GM23338 (cell line): ENCODE results near the gene SULT2A1. TPM values are rescaled to one million over a fixed set of nuclear protein-coding genes. Genes with fewer than 3 reads are reported as not detected.

Experiments
- ATAC-seq: fragments of 200-7000 bp; cut with Tn5 transposase; 3 replicates; pipeline ENCODE4 v1.9.1; 2020
- DNase-seq: peaks from one replicate; pipeline ENCODE4 v3.0.0-alpha.2; 2015; ENCODE audit warnings: low spot score
- H2AFZ ChIP-seq: fragments of 200-600 bp; sonication (generic); 2 replicates; pipeline ENCODE4 v1.8.0; 2016; ENCODE audit warnings: antibody characterized with exemption, mild to moderate bottlenecking, moderate library complexity
- H3F3A ChIP-seq: fragments of 200-600 bp; sonication (generic); replicated peaks from 2 replicates; pipeline ENCODE4 v1.8.0; 2017; ENCODE audit warnings: antibody characterized with exemption, mixed run types, low read depth
- H3K27ac ChIP-seq: fragments of 200-600 bp; sonication (generic); 2 replicates; pipeline ENCODE4 v1.6.1; 2016; ENCODE audit warnings: low read depth
- H3K27me3 ChIP-seq: fragments of 200-600 bp; sonication (generic); 2 replicates; pipeline ENCODE4 v1.8.0; 2016; ENCODE audit warnings: mild to moderate bottlenecking, mixed run types, moderate library complexity; ENCODE audit not compliant: insufficient read depth
- H3K36me3 ChIP-seq: fragments of 200-600 bp; sonication (generic); 2 replicates; pipeline ENCODE4 v1.8.0; 2016; ENCODE audit warnings: mild to moderate bottlenecking; ENCODE audit not compliant: insufficient read depth
- H3K4me1 ChIP-seq: fragments of 200-600 bp; sonication (generic); 2 replicates; pipeline ENCODE4 v1.8.0; 2016; ENCODE audit warnings: mild to moderate bottlenecking, moderate library complexity; ENCODE audit not compliant: insufficient read depth
- H3K4me2 ChIP-seq: fragments of 200-600 bp; sonication (generic); 2 replicates; pipeline ENCODE4 v1.7.1; 2017; ENCODE audit warnings: mixed run types
- H3K4me3 ChIP-seq: fragments of 200-600 bp; sonication (generic); 2 replicates; pipeline ENCODE4 v1.6.1; 2016; ENCODE audit warnings: mixed run types
- H3K79me2 ChIP-seq: fragments of 200-600 bp; sonication (generic); replicated peaks from 2 replicates; pipeline ENCODE4 v1.8.0; 2017; ENCODE audit warnings: mild to moderate bottlenecking; ENCODE audit not compliant: insufficient read depth
- H3K9me2 ChIP-seq: fragments of 200-600 bp; sonication (generic); 2 replicates; pipeline ENCODE4 v1.8.0; 2017; ENCODE audit not compliant: insufficient read depth
- H4K20me1 ChIP-seq: fragments of 200-600 bp; sonication (generic); replicated peaks from 2 replicates; pipeline ENCODE4 v1.8.0; 2017; ENCODE audit warnings: mild to moderate bottlenecking; ENCODE audit not compliant: insufficient read depth
- H3K27ac Mint-ChIP-seq: 2 replicates; pipeline ENCODE4 v1.8.0; 2020; ENCODE audit warnings: inconsistent platforms, mild to moderate bottlenecking, moderate library complexity, mixed read lengths
- H3K27me3 Mint-ChIP-seq: 3 replicates; pipeline ENCODE4 v1.8.0; 2022; ENCODE audit warnings: low read depth, mild to moderate bottlenecking, moderate library complexity, mixed read lengths, inconsistent platforms; ENCODE audit not compliant: insufficient read depth, poor library complexity
- H3K36me3 Mint-ChIP-seq: 3 replicates; pipeline ENCODE4 v1.8.0; 2021; ENCODE audit warnings: low read depth, mild to moderate bottlenecking, inconsistent platforms, moderate library complexity, mixed read lengths
- H3K4me1 Mint-ChIP-seq: 3 replicates; pipeline ENCODE4 v1.8.0; 2020; ENCODE audit warnings: mild to moderate bottlenecking, inconsistent platforms, mixed read lengths
- H3K4me3 Mint-ChIP-seq: 3 replicates; pipeline ENCODE4 v1.8.0; 2021; ENCODE audit warnings: moderate library complexity, mild to moderate bottlenecking, inconsistent platforms, mixed read lengths
- H3K9me3 Mint-ChIP-seq: 3 replicates; pipeline ENCODE4 v1.8.0; 2020; ENCODE audit warnings: moderate library complexity, mild to moderate bottlenecking, inconsistent platforms, mixed read lengths
- CREB1 ChIP-seq: fragments of 250-450 bp; sonication (Bioruptor Pico); IDR thresholded peaks from 2 replicates; pipeline ENCODE4 v1.5.0; 2020; ENCODE audit warnings: low read depth, mild to moderate bottlenecking, moderate library complexity
- EZH2phosphoT487 ChIP-seq: fragments of 200-600 bp; sonication (generic); IDR thresholded peaks from one replicate; pipeline ENCODE4 v1.8.1; 2018; ENCODE audit warnings: antibody characterized with exemption; ENCODE audit not compliant: unreplicated experiment
- POLR2AphosphoS5 ChIP-seq: IDR thresholded peaks from 2 replicates; pipeline ENCODE4 v1.6.1; 2016; ENCODE audit warnings: antibody characterized with exemption, low read depth
- ZNF114 ChIP-seq: fragments of 250-450 bp; sonication (Bioruptor Pico); IDR thresholded peaks from 2 replicates; pipeline ENCODE4 v1.5.0; 2020; ENCODE audit warnings: mild to moderate bottlenecking, moderate library complexity
- ZNF462 ChIP-seq: fragments of 250-450 bp; sonication (Bioruptor Pico); IDR thresholded peaks from 2 replicates; pipeline ENCODE4 v1.5.0; 2020; ENCODE audit warnings: mild to moderate bottlenecking, moderate library complexity
- polyA plus RNA-seq: library from polyadenylated mRNA; unstranded; fragments of >200 nt; fragmentation: Nextera tagmentation; extraction: Ambion mirVana; gene quantifications from 2 replicates; pipeline ENCODE4 v1.2.1, GENCODE V29; 2016
- total RNA-seq: library from RNA; depleted of rRNA; stranded (reverse); fragments of >200 nt; shearing (Covaris generic); gene quantifications from 2 replicates; pipeline ENCODE4 v1.2.3, GENCODE V29; 2014
- TF ChIP-seq, protein P1 (sequence below), 2 experiments: fragments of 200-600 bp in 1 of 2; sonication (generic) in 1 of 2; conservative IDR thresholded peaks; 2 replicates each; pipeline versions ENCODE4 v1.5.1 to v1.6.1; 2016 to 2017; ENCODE audit warnings: antibody characterized with exemption in 2 of 2, low read depth in 2 of 2, mild to moderate bottlenecking in 2 of 2, moderate library complexity in 1 of 2

The SULT2A1 gene
- total and polyA plus RNA-seq, 2 experiments from 2014 or later = not detected

DNA sequence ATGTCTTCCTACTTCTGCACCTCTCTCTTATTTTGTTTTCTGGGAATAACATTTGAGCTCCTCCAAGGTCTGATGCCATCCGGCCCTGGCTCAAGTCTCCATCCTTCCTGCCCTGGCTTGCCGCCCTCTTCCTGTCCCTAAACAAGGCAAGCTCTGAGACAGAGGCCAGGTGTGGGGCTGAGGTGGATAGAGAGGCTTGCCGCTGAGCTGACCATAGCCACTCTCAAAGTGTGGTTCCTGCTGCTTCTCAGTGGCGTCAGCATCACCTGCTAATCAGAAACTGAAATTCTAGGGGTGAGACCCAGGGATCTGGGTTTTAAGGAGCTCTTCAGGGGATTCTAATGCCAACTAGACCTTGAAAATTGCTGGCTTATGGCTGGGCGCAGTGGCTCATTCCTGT, 33.1 kb downstream of the SULT2A1 start (continued):
- TF ChIP-seq CREB1 (CRISPR knock-in tag) = no peak
- no peak for TF ChIP-seq EZH2phosphoT487
- TF ChIP-seq ZNF462 (CRISPR knock-in tag) = no peak
- no peak for TF ChIP-seq POLR2AphosphoS5

GRCh38 chr19:47848823-47849473, 37.2 kb downstream of the SULT2A1 start:
- Mint-ChIP-seq H3K36me3 (peaks cover 1% of the 10 kb centered on the region; the same call in 1 of the 3 replicates), H3K4me3 (peak overlapping the region; percentile 64), H3K4me1 (peaks cover 31% of the 10 kb centered on the region), H3K9me3 (peaks cover 3% of the 10 kb centered on the region; the same call in 1 of the 3 replicates), H3K27ac (peak overlapping the region; percentile 96), H3K27me3 (peaks cover 26% of the 10 kb centered on the region)
- Histone ChIP-seq H3K27ac (peak overlapping the region; percentile 98), H3K36me3 (no peaks in the 10 kb centered on the region), H3K79me2 (no peaks in the 10 kb centered on the region), H3K9me2 (no peaks in the 10 kb centered on the region), H3F3A (peaks cover 9% of the 10 kb centered on the region; the same call in 1 of the 2 replicates), H4K20me1 (no peaks in the 10 kb centered on the region), H3K27me3 (no peaks in the 10 kb centered on the region), H3K4me1 (peaks cover 18% of the 10 kb centered on the region), H3K4me2 (peak overlapping the region; percentile 78), H2AFZ (peak overlapping the region; percentile 79), H3K4me3 (peak overlapping the region; percentile 53)
- DNase-seq (peak; percentile 93), ATAC-seq (peak; percentile 42)
- TF ChIP-seq ZNF114 (no peak), CREB1 (CRISPR knock-in tag) (peak; percentile 2; the same call in 1 of the 2 replicates)
- TF ChIP-seq, protein P1, sequence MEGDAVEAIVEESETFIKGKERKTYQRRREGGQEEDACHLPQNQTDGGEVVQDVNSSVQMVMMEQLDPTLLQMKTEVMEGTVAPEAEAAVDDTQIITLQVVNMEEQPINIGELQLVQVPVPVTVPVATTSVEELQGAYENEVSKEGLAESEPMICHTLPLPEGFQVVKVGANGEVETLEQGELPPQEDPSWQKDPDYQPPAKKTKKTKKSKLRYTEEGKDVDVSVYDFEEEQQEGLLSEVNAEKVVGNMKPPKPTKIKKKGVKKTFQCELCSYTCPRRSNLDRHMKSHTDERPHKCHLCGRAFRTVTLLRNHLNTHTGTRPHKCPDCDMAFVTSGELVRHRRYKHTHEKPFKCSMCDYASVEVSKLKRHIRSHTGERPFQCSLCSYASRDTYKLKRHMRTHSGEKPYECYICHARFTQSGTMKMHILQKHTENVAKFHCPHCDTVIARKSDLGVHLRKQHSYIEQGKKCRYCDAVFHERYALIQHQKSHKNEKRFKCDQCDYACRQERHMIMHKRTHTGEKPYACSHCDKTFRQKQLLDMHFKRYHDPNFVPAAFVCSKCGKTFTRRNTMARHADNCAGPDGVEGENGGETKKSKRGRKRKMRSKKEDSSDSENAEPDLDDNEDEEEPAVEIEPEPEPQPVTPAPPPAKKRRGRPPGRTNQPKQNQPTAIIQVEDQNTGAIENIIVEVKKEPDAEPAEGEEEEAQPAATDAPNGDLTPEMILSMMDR (conservative IDR thresholded peaks at IDR 0.05; ENCODE audit: low read depth in 2 of 2) = peak; percentile 63 to 98
